GM10847 (cell line): Measurements from ENCODE around the gene INPP5D.

Source experiments
- POLR2A ChIP-seq: IDR thresholded peaks from 2 replicates; pipeline ENCODE4 v1.6.1; 2011; ENCODE audit not compliant: insufficient read length; ENCODE audit errors: extremely low read depth

INPP5D gene

DNA sequence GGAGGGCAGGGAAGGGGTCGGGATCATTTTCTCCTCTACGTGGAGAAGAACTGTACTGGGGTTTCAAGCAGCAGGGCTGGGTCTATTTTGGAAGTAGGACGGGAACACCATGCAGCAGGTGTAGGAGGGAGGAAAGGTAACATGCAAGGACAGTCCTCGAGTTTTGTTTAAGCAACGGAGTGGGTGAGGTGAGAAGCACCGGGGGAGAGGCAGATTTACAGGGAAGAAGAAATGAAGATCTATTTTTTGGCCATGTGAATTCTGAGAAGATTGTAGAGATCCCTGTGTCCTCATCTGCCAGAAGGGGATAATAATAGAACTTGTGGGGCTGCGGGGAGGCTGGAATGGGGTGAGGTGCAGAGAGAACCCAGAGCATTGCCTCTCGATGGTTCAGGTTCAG, 85.6 kb downstream of the INPP5D start:
- no peak for TF ChIP-seq POLR2A

DNA sequence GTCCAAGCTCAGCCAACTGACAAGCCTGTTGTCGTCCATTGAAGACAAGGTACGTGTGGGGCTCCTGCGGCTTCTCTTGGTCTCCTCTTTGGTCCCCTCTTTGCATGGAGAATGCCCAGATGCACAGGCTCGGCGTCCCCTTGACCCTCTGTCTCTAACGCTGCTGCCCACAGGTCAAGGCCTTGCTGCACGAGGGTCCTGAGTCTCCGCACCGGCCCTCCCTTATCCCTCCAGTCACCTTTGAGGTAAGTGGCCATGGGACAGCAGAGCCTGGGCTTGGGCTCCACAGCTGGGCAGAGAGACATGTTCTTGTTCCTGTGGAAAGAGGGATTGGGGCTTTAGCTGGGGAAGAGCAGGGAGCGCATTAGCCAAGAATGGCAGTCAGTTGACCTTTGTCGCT, 86.1 kb downstream of the INPP5D start:
- TF ChIP-seq POLR2A, result no peak

DNA sequence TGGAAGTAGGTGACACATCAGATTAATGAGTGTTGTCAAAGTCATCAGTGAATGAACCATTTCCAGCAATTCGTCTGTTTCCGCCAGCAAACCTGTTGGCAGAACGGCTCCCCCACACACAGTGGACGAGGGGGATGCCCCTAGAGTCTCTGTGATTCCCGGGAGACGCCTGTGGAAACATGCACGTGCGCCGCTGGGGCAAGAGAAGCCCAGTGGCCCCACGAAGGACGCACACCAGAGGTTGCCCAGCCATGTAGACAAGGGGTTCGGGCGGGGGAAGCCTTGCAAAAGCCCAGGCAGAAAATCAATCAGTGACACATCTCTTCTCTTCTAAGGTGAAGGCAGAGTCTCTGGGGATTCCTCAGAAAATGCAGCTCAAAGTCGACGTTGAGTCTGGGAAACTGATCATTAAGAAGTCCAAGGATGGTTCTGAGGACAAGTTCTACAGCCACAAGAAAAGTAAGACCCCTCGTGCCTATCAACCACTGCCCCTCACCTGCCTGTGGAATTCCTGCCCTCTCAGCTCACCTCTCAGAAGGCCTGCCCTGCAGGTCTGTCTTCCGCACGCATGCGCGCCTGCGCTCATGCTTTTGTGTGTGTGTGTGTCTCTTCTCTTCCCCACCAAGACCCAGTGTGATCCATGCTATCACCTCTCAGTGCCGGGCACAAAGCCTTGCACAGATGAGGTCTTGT, 87.1 kb downstream of the INPP5D start:
- no peak for TF ChIP-seq POLR2A

GRCh38 chr2:233147829-233148167, 87.7 kb downstream of the INPP5D start:
- no peak for TF ChIP-seq POLR2A

GRCh38 chr2:233148354-233148753, 88.2 kb downstream of the INPP5D start:
- no peak for TF ChIP-seq POLR2A

DNA sequence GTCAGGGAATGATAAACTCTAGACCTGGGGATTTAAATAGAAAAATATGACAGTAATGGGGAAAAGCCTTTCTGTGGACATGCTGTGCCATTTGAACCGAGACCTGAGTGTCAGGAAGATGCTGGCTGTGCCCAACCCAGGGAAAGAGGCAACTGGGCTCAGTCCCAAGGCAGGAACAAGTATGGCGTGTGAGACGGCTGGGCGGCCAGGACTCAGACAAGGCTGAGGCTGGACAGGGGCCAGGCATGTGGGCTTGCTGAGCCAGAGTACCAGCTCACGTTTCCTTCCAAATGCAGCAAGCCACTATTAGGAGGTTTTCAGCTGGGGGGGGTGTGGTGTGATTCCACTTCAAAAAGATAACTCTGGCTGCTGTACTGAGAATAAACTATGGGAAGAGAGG, 92.4 kb downstream of the INPP5D start:
- TF ChIP-seq POLR2A, result no peak

- no peak for TF ChIP-seq POLR2A
These were observed 93.1 kb downstream of the INPP5D start for GRCh38 chr2:233153146-233153798.

GRCh38 chr2:233156001-233156400, 95.9 kb downstream of the INPP5D start:
- no peak for TF ChIP-seq POLR2A

DNA sequence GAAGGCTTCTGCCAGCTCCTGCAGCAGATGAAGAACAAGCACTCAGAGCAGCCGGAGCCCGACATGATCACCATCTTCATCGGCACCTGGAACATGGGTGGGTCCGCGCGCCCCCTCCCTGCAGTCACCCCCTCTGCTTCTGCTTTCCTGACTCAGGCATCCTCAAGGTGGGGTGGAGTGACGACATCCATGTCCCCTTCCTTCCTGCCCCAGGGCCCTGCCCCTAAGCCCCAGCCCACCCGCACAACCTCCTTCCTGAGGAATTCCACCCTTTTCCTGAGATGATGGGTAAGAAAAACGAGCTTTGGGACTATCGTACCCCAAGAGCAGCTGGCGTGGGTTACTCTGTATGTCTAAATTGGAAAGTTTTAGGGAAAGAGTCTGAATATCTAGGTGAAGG, 101.6 kb downstream of the INPP5D start:
- no peak for TF ChIP-seq POLR2A

GRCh38 chr2:233162770-233163169, 102.6 kb downstream of the INPP5D start:
- TF ChIP-seq POLR2A, result no peak

DNA sequence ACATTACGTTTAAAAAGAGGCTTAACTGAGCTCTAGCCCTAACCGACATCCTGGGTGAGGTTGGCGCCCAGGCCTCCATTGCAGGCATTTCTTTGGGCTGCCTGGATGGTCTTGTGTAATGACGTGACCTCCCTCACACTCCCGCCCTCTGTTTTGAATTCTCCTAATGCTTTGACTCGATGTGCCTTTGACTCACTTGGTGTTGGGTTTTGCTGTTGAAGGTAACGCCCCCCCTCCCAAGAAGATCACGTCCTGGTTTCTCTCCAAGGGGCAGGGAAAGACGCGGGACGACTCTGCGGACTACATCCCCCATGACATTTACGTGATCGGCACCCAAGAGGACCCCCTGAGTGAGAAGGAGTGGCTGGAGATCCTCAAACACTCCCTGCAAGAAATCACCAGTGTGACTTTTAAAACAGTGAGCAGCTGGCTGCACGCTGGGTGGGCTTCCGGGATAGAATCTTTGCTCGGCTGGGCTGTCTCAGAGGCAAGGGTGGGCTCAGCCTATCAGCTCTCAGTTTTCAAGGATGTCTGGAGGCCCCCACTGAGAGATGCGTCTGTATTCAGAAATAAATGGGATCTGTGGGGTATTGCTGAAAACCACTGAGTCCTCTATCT, 103.5 kb downstream of the INPP5D start:
- TF ChIP-seq POLR2A, result no peak

- no peak for TF ChIP-seq POLR2A
These were observed 104.0 kb downstream of the INPP5D start for GRCh38 chr2:233164128-233164635.

DNA sequence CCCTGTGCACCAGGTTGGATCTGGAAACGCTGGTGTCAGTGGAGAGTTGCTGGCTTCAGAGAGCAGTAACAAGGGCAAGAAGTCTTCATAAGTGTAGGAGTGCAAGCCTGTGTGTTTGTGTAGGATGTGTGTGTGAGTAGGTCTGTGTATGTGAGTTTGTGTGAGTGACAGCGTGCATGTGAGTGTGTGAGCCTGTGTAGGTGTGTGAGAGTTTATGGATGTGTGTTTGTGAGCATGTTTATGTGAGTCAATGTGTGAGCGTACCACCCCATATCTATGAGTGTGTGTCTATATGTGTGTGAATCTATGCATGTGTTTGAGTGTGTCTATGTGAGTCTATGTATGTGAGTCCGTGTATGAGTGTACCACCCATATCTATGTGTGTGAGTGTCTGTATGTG, 104.8 kb downstream of the INPP5D start:
- no peak for TF ChIP-seq POLR2A

GRCh38 chr2:233165543-233165894, 105.4 kb downstream of the INPP5D start:
- no peak for TF ChIP-seq POLR2A

DNA sequence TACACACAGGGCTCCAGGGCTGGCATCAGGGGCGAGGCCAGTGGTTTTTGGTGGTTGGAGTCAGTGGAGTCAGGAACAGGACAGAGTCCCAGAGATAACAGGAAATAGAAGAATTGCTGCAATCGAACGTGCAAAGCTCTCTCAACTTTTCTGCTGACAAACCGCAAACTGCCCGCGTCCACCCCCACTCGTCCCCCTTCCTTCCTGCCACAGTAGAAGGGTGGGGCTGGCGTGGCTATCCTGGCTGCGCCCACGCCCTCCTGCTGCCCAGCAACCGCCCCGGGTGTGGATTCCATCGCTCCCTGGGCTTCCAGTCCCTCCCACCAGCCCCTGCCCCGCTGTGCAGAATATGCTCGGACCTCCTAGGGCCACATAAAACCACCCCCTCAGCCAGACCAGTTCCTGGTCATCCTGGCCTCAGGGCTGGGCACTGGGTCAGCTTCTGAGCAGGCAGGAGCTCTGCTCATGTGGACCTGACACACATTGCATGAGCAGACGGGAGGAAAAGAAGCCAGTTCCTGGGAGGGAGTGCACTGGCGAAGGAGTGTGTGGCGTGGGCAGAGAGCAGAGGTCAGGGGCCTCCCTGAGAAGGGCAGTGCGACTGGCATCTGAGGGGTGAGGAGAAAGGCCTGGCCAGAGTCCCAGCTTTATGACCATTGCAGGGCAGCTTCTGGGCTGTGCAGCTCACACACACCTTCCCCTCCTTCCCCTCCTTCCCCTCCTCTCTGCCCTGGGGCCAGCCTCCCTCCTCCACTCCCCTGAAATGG, 105.9 kb downstream of the INPP5D start:
- no peak for TF ChIP-seq POLR2A

DNA sequence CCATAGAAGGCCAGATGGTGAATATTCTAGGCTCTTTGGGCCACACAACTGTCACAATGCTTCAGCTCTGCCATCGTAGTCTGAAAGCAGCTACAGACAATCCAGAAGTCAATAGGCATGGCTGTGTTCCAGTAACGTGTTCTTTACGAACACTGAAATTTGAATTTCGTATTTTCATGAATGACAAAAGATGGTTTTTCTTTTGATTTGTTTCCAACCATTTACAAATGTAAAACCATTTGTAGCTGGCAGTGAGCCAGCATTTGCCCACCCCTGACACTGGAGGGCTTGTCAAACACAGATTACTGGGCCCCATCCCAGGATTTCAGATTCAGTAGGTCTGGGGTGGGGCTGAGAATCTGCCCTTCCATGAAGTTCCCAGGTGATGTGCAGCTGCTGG, 108.3 kb downstream of the INPP5D start:
- TF ChIP-seq POLR2A, result no peak
